ENCODE data around the gene SPNS3.

- TF ChIP-seq CTCF (conservative IDR thresholded peaks at IDR 0.05; ENCODE audit: low read length) (no peak), EZH2phosphoT487 (IDR thresholded peaks at IDR 0.05; ENCODE audit: borderline replicate concordance, low read depth, low read length) (no peak)
Measured at GRCh38 chr17:4512156-4513112, 78.7 kb downstream of the SPNS3 start.

All from OCI-LY7 (cell line).